A673 (cell line): ENCODE data around the gene SLC16A7.

ENCODE experiments used
- EZH2 ChIP-seq: fragments of 200-600 bp; sonication (generic); IDR thresholded peaks from 2 replicates; pipeline ENCODE4 v1.6.1; 2017; ENCODE audit warnings: borderline replicate concordance, low read depth, mild to moderate bottlenecking, mixed read lengths, antibody characterized with exemption, low read length; ENCODE audit not compliant: poor library complexity, severe bottlenecking
- TF ChIP-seq, protein P1 (sequence below): fragments of 300-800, 200-600 bp; sonication (generic); conservative IDR thresholded peaks from 2 replicates; pipeline ENCODE4 v1.5.1; 2017; ENCODE audit warnings: low read depth, mild to moderate bottlenecking, antibody characterized with exemption, low read length, moderate library complexity, mixed read lengths

DNA sequence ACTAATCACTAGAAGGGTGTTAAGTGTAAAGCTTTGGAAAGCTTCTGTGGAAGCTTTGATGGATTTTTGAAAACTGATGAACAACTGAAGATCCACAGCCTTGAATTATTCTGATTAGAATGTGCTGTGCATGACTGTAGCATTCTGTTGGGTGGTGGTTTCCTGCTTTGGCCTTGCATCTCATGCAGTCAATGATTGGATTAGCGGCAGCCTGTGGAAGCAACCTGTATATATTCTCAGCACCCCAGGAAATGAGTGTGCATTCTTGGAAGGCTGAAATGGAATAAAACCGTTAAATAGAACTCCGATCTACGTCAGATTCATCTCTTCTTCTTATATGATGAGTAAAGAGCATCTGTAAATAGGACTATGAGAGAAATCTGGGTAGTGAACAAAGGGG is 120.2 kb downstream of the SLC16A7 start:
- TF ChIP-seq, protein P1, sequence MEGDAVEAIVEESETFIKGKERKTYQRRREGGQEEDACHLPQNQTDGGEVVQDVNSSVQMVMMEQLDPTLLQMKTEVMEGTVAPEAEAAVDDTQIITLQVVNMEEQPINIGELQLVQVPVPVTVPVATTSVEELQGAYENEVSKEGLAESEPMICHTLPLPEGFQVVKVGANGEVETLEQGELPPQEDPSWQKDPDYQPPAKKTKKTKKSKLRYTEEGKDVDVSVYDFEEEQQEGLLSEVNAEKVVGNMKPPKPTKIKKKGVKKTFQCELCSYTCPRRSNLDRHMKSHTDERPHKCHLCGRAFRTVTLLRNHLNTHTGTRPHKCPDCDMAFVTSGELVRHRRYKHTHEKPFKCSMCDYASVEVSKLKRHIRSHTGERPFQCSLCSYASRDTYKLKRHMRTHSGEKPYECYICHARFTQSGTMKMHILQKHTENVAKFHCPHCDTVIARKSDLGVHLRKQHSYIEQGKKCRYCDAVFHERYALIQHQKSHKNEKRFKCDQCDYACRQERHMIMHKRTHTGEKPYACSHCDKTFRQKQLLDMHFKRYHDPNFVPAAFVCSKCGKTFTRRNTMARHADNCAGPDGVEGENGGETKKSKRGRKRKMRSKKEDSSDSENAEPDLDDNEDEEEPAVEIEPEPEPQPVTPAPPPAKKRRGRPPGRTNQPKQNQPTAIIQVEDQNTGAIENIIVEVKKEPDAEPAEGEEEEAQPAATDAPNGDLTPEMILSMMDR, result no peak
- TF ChIP-seq EZH2, result no peak
